ENCODE measurements around the gene TNFSF13. TPM values are rescaled to one million over a fixed set of nuclear protein-coding genes. Genes with fewer than 3 reads are reported as not detected.

The TNFSF13 gene
- total RNA-seq, 1 experiment from 2014 or later = 0.94 TPM

GRCh38 chr17:7574176-7574953, 15.8 kb downstream of the TNFSF13 start:
- Mint-ChIP-seq H3K27ac (peak overlapping the region; percentile 90 to 97 (median 96)), H3K27me3 (ENCODE audit: low read depth) (peaks cover 10% of the 10 kb centered on the region), H3K4me1 (peaks cover 45% of the 10 kb centered on the region in 2 experiments), H3K4me3 (peak overlapping the region; percentile 98), H3K9me3 (peaks cover 3 to 7% of the 10 kb centered on the region in 2 experiments; a peak in 3 of 5 replicates), H3K36me3 (ENCODE audit: insufficient read depth in 1 of 3, low read depth in 3 of 3) (peaks cover 66 to 95% (median 85%) of the 10 kb centered on the region in 3 experiments)
- peaks cover 2% of the 10 kb centered on the region for H3K79me1 ChIP-seq (ENCODE audit: insufficient read depth, low read depth, low read length, poor library complexity, severe bottlenecking)
- H3K4me2 ChIP-seq (ENCODE audit: insufficient read depth, insufficient read length, low read length) = peak overlapping the region; percentile 88
- H2BK120ac ChIP-seq (ENCODE audit: low read depth, low read length, poor library complexity, severe bottlenecking) = no peak overlapping the region
- peak overlapping the region; percentile 67 for H3K9ac ChIP-seq (ENCODE audit: extremely low read depth, insufficient read length, low read length)
- no peak for TF ChIP-seq CTCF (conservative IDR thresholded peaks at IDR 0.05)
- no peaks in the 10 kb centered on the region for H4K20me1 ChIP-seq (ENCODE audit: control insufficient read depth, insufficient read depth, insufficient read length)
- peaks cover 5% of the 10 kb centered on the region for H3K23me2 ChIP-seq (ENCODE audit: insufficient read length, low read depth, low read length, poor library complexity, severe bottlenecking)
- H2BK20ac ChIP-seq (ENCODE audit: low read depth, low read length, poor library complexity, severe bottlenecking) = no peak overlapping the region
- no peak overlapping the region for H2BK5ac ChIP-seq (ENCODE audit: insufficient read length, low read length)
- H3K27me3 ChIP-seq (ENCODE audit: insufficient read depth, low read length) = no peaks in the 10 kb centered on the region
- DNase-seq = no peak
- H2AK5ac ChIP-seq (ENCODE audit: insufficient read length, low read length) = no peak overlapping the region
- H4K5ac ChIP-seq (ENCODE audit: insufficient read length, low read depth, low read length) = no peak overlapping the region
- no peak overlapping the region for H2BK15ac ChIP-seq (ENCODE audit: low read depth, low read length)
- no peak overlapping the region for H3K4ac ChIP-seq (ENCODE audit: low read depth, low read length)
- no peak overlapping the region for H3K18ac ChIP-seq (ENCODE audit: insufficient read length, low read depth, low read length)
- no peak overlapping the region for H3K23ac ChIP-seq (ENCODE audit: insufficient read length, low read depth, low read length)
- no peak overlapping the region for H3K14ac ChIP-seq (ENCODE audit: insufficient read depth, low read length)
- H3K27ac ChIP-seq (ENCODE audit: insufficient read length, low read depth, low read length) = no peak overlapping the region
- peaks cover 4% of the 10 kb centered on the region; the same call in 1 of the 2 replicates for H3K4me1 ChIP-seq (ENCODE audit: insufficient read depth, low read length)
- no CpG with 5 or more reads among the region's 15 CpGs for WGBS (ENCODE audit: extremely low coverage, insufficient read length, low lambda C conversion rate)
- H3K79me2 ChIP-seq (ENCODE audit: insufficient read depth, low read length) = peaks cover 21% of the 10 kb centered on the region; the same call in 1 of the 2 replicates
- no peak overlapping the region for H3T11ph ChIP-seq (ENCODE audit: low read length)
- H4K91ac ChIP-seq (ENCODE audit: insufficient read length, low read depth, low read length) = no peak overlapping the region
- H3K56ac ChIP-seq (ENCODE audit: insufficient read length, low read depth, low read length) = no peak overlapping the region
- no peaks in the 10 kb centered on the region for H3K9me3 ChIP-seq (ENCODE audit: control insufficient read depth, low read depth, low read length)
- H2AFZ ChIP-seq (ENCODE audit: low read length) = no peak overlapping the region
- H2BK12ac ChIP-seq (ENCODE audit: insufficient read length, low read depth, low read length) = no peak overlapping the region
- H4K8ac ChIP-seq (replicated peaks; ENCODE audit: insufficient read length, low read depth, low read length) = no peak overlapping the region
